ENCODE data around the gene ASB16. TPM values are rescaled to one million over a fixed set of nuclear protein-coding genes. Genes with fewer than 3 reads are reported as not detected.

Gene ASB16
- total and polyA plus RNA-seq, 9 of the 15 experiments (the other 6 are each of a cell fraction or from before 2014, with no cell fraction given): 0.03 to 0.07 TPM; not detected in 7

DNA sequence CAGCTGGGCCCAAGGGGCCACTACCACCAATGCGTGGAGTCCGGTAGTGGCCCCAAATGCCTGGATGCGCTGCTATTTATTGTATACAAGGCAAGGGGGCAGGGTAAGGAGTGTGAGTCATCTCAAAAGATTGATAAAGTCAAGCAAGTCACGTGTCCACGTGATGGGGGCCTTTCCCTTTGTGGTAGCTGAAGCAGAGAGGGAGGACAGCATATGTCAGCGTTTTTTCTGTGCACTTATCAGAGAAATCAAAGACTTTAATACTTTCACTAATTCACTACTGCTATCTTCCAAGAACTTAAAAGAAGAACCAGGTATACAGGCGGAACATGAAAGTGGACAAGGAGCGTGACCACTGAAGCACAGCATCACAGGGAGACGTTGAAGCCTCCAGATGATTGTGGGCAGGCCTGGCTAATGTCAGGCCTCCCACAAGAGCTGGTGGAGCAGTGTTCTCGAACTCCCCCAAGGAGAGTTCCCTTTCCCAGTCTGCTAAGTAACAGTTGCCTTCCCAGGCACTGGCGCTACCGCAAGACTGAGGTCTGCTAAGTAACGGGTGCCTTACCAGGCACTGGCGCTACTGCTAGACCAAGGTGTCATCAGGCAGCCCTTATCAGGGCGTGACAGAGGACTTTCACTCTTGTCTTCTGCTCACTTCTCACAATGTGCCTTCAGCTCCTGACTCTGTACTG lies 10.8 kb upstream of the ASB16 start (continued):
- TF ChIP-seq, protein P1, sequence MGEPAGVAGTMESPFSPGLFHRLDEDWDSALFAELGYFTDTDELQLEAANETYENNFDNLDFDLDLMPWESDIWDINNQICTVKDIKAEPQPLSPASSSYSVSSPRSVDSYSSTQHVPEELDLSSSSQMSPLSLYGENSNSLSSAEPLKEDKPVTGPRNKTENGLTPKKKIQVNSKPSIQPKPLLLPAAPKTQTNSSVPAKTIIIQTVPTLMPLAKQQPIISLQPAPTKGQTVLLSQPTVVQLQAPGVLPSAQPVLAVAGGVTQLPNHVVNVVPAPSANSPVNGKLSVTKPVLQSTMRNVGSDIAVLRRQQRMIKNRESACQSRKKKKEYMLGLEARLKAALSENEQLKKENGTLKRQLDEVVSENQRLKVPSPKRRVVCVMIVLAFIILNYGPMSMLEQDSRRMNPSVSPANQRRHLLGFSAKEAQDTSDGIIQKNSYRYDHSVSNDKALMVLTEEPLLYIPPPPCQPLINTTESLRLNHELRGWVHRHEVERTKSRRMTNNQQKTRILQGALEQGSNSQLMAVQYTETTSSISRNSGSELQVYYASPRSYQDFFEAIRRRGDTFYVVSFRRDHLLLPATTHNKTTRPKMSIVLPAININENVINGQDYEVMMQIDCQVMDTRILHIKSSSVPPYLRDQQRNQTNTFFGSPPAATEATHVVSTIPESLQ (CRISPR knock-in tag; IDR thresholded peaks at IDR 0.05): no peak
- TF ChIP-seq XRCC4 (IDR thresholded peaks at IDR 0.05; ENCODE audit: extremely low read depth, insufficient read depth, insufficient read length) (no peak), AFF1 (IDR thresholded peaks at IDR 0.05; ENCODE audit: low read depth in 1 of 2, partially characterized antibody in 2 of 2) (peak in 1 of 2 experiments; percentile 63), ZNF316 (IDR thresholded peaks at IDR 0.05) (peak; percentile 98), PRPF4 (IDR thresholded peaks at IDR 0.05; ENCODE audit: insufficient read depth, low read depth, low read length, poor library complexity, severe bottlenecking) (no peak), CREBBP (IDR thresholded peaks at IDR 0.05; ENCODE audit: low read depth, low read length) (no peak), ZNF354B (CRISPR knock-in tag; IDR thresholded peaks at IDR 0.05) (no peak), ARID1B (IDR thresholded peaks at IDR 0.05) (peak; percentile 85), NCOA1 (IDR thresholded peaks at IDR 0.05; ENCODE audit: low read depth) (no peak), MTA1 (IDR thresholded peaks at IDR 0.05; ENCODE audit: borderline replicate concordance) (peak; percentile 36; the same call in 1 of the 2 replicates), SP1 (CRISPR knock-in tag; IDR thresholded peaks at IDR 0.05) (peak; percentile 60; the same call in 1 of the 2 replicates), NR2C1 (IDR thresholded peaks at IDR 0.05) (no peak), NR2C1 (tag; IDR thresholded peaks at IDR 0.05) (no peak), SAFB2 (IDR thresholded peaks at IDR 0.05; ENCODE audit: borderline replicate concordance, low read depth, low read length, severe bottlenecking) (no peak)
- TF ChIP-seq, protein P2, sequence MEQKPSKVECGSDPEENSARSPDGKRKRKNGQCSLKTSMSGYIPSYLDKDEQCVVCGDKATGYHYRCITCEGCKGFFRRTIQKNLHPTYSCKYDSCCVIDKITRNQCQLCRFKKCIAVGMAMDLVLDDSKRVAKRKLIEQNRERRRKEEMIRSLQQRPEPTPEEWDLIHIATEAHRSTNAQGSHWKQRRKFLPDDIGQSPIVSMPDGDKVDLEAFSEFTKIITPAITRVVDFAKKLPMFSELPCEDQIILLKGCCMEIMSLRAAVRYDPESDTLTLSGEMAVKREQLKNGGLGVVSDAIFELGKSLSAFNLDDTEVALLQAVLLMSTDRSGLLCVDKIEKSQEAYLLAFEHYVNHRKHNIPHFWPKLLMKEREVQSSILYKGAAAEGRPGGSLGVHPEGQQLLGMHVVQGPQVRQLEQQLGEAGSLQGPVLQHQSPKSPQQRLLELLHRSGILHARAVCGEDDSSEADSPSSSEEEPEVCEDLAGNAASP (IDR thresholded peaks at IDR 0.05): no peak
- TF ChIP-seq, protein P3, sequence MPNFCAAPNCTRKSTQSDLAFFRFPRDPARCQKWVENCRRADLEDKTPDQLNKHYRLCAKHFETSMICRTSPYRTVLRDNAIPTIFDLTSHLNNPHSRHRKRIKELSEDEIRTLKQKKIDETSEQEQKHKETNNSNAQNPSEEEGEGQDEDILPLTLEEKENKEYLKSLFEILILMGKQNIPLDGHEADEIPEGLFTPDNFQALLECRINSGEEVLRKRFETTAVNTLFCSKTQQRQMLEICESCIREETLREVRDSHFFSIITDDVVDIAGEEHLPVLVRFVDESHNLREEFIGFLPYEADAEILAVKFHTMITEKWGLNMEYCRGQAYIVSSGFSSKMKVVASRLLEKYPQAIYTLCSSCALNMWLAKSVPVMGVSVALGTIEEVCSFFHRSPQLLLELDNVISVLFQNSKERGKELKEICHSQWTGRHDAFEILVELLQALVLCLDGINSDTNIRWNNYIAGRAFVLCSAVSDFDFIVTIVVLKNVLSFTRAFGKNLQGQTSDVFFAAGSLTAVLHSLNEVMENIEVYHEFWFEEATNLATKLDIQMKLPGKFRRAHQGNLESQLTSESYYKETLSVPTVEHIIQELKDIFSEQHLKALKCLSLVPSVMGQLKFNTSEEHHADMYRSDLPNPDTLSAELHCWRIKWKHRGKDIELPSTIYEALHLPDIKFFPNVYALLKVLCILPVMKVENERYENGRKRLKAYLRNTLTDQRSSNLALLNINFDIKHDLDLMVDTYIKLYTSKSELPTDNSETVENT (CRISPR knock-in tag; IDR thresholded peaks at IDR 0.05): 0 out of 2 replicates have a peak, but pooled peaks have one; percentile 36
